CD4-positive, alpha-beta T cell treated with Interleukin-15 for 1 hour (primary cell): ENCODE data around the gene KCNMB2.
"Not testable (repeated sequence)": the region's sequence is repeated elsewhere in the genome, so short reads cannot be mapped to it uniquely, and the experiment has no call there.

Experiments used
- DNase-seq: peaks from one replicate; pipeline ENCODE4 v3.0.0-alpha.2; 2020

The KCNMB2 gene

DNA sequence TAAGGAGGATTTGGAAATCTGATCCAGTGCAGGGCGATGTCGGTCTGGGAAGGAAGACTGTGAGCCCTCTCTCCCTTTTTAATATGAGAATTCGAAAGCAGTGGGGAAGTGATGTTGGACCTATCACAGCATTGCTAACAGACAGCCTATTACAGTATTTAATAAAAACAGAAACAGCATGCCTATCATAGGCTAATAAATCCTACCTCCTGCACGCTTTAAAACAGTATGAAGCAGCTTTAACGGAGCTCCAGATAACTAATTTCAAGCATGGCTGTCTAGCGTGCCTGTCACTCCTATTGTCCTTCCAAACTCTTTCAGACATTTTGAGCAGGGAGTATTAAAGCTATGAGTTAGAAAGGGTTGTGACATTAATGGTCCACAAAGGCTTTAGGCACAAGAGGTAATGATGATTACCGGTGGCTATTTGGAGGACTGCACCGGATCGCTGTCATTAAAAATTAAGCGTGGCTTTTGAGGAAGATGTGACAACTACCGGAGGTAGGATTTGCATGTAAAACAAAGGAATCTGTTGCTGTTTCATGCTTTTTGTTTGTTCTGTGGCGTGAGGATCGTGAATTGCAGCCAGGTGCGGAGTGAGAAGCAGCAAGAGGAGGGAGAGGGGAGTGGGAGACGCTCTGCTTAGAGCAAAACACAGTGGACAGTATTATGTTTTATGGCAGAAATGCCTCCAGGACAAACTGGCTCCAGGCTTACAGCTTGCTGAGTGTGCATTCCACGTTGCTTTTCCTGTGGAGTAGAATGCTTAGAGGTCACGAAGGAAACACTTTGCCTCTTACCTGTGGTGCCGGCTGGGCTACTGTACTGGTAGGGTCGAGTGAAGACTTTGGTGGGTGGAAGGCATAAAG lies at the start of gene KCNMB2:
Gene KCNMB2, plus strand, starts transcription at position 226 of the 869 bp plus-strand sequence.
- DNase-seq, result no peak

DNA sequence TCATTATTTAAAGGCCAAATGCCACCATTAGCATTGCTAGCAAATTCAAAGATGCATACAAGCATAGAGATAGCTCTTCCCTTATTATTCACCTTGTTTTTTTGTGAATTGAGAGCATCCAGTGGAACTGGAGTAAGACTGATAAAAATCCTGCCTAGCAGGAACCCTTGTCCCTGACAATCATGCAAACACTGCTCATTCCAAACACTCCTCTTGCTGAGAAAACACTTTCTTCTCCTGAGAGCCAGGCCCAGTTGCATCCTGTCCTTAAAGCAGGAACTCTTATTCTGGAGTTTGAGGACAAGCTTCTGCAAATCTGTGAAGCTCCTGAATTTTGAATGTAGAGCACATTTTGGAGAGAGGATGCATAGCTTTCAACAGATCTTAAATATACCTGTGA lies 49.3 kb upstream of the KCNMB2 start:
- DNase-seq, result no peak

DNA sequence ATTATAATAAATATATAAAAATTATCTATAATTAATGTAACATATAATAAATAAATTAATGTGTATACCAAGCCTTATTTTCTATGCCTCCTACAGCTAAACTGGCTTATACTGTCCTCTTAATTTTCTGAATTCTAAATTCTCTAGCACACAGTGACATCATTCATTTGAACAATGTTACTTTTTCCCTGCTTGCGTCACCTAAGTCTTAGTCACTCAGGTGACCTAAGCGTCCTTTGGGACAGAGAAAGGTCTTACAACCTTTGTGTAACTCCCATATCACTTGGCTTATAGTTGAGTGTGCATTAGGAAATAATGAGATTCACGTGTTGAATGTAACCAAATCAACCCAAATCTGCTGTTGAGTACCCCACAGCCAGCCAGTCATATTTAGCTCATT lies 48.5 kb upstream of the KCNMB2 start:
- no peak for DNase-seq

GRCh38 chr3:178491751-178492150 lies 44.5 kb upstream of the KCNMB2 start:
- DNase-seq, result no peak

- DNase-seq, result no peak
Observed at GRCh38 chr3:178492491-178492890, 43.7 kb upstream of the KCNMB2 start.

- no peak for DNase-seq
Observed at GRCh38 chr3:178494386-178494785, 41.9 kb upstream of the KCNMB2 start.

DNA sequence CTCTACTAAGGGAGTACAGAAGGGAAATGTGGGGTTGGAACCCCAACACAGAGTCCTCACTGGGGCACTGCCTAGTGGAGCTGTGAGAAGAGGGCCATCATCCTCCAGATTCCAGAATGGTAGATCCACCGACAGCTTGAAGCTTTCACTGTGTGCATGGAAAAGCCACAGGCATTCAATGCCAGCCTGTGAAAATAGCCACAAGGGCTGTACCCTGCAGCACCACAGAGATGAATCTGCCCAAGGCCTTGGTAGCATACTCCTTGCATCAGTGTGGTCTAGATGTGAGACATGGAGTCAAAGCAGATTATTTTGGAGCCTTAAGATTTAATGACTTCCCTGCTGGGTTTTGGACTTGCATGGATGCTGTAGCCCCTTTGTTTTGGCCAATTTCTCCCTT lies 39.3 kb upstream of the KCNMB2 start:
- DNase-seq, result no peak

DNA sequence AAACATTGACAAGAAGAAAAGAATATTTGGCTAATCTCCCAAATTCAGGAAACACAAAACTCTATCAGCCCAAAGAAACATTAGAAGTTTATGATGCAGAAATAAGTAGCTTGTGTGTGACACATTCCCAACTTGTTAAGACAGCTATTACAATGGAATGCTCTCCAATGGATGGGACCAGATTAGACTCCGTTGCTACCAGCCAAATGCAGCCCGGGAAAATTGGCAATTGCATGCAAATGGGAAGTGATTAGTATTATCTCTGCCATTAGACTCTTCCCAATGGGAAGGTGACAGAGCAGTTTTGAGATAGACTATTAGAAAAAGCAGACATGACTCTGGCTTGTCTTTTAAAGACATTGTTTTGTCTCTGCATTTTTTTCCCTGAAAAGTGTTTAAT lies 37.4 kb upstream of the KCNMB2 start:
- DNase-seq, result no peak

GRCh38 chr3:178500631-178501030 lies 35.6 kb upstream of the KCNMB2 start:
- DNase-seq, result no peak

- no peak for DNase-seq
Observed at GRCh38 chr3:178504128-178504527, 32.1 kb upstream of the KCNMB2 start.

- DNase-seq, result no peak
Observed at GRCh38 chr3:178505832-178506231, 30.4 kb upstream of the KCNMB2 start.

- DNase-seq, result no peak
Observed at GRCh38 chr3:178507507-178508442, 28.5 kb upstream of the KCNMB2 start.

GRCh38 chr3:178508443-178508825 lies 27.8 kb upstream of the KCNMB2 start:
- DNase-seq, result no peak

DNA sequence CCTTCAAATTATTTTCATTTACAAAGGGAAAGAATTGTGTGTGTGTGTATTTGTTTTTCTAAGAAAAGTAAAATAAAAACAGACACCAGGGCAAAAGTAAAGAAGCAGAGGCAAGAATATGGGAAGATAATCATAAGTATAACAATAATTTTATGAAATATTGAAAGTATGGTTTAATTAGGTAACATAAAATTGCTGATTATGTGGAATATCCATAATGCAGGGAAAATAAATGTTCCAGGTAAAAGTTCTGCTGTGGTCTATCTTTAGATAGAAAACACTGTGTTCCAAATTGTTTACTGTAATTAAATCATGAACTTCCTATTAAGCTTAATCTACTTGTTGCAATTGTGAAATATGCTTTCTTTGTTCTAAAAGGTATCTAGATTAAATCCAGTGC lies 25.7 kb upstream of the KCNMB2 start:
- DNase-seq, result no peak

GRCh38 chr3:178512647-178513046 lies 23.6 kb upstream of the KCNMB2 start:
- no peak for DNase-seq

GRCh38 chr3:178513546-178514380 lies 22.5 kb upstream of the KCNMB2 start:
- DNase-seq, result no peak

DNA sequence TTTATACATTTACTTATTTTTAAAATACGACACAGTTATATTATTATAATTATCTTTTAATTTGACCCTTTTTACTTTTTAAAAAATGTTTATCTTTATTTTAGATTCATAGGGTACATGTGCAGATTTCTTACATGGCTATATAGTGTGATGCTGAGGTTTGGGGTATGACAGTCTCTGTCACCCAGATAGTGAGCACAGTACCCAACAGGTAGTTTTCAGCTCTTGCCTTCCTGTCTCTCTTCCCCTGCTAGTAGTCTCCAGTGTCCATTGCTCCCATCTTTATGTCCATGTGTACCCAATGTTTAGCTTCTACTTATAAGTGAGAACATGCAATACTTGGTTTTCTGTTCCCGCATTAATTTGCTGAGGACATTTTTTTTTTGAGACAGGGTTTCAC lies 21.8 kb upstream of the KCNMB2 start:
- no peak for DNase-seq

DNA sequence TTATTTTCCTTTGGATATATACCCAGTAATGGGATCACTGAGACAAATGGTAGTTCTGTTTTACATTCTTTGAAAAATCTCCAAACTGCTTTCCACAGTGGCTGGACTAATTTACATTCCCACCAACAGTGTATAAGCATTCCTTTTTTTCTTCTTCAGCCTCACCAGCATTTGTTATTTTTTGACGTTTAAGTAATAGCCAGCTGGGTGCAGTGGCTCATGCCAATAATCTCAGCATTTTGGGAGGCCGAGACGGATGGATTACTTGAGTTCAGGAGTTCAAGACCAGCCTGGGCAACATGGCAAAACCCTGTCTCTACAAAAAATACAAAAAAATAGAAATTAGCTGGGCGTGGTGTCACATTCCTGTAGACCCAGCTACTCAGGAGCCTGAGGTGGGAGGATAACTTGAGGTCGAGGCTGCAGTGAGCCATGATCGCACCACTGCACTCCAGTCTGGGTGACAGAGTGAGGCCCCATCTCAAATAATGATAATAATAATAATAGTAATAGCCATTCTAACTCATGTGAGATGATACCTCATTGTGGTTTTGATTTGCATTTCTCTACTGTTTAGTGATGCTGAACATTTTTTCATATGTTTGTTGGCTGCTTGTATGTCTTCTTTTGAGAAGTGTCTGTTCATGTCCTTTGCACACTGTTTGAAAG lies 21.0 kb upstream of the KCNMB2 start:
- DNase-seq, result not testable (repeated sequence)

- no peak for DNase-seq
Observed at GRCh38 chr3:178517665-178518334, 18.4 kb upstream of the KCNMB2 start.

GRCh38 chr3:178518660-178519396 lies 17.4 kb upstream of the KCNMB2 start:
- no peak for DNase-seq

GRCh38 chr3:178519701-178520100 lies 16.5 kb upstream of the KCNMB2 start:
- DNase-seq, result no peak
